ENCODE results near the gene KCNQ1. TPM values are rescaled to one million over a fixed set of nuclear protein-coding genes. Genes with fewer than 3 reads are reported as not detected.
A peak's percentile ranks its signal among the peaks of the same experiment; 100 is the strongest.

KCNQ1 gene
- total and polyA plus RNA-seq, 9 of the 15 experiments (the other 6 are each of a cell fraction or from before 2014, with no cell fraction given), result 0.44 TPM; not detected in 8

GRCh38 chr11:2653930-2654739, 209.3 kb downstream of the KCNQ1 start:
- Histone ChIP-seq H3K36me3 (ENCODE audit: control insufficient read depth, insufficient read depth, low read length) (no peaks in the 10 kb centered on the region), H2AFZ (ENCODE audit: low read depth, low read length) (no peak overlapping the region), H3K79me2 (ENCODE audit: control insufficient read depth, insufficient read depth, low read length) (no peaks in the 10 kb centered on the region), H3K9me3 (replicated peaks; ENCODE audit: control insufficient read depth, insufficient read depth, low read depth, low read length) (peaks cover 38% of the 10 kb centered on the region), H3K27ac (ENCODE audit: extremely low read depth, low read depth, low read length) (no peak overlapping the region), H3K4me3 (no peak overlapping the region), H3K9ac (ENCODE audit: insufficient read depth in 1 of 2, low read depth in 2 of 2, low read length in 2 of 2) (no peak overlapping the region), H3K9me1 (ENCODE audit: control insufficient read depth, insufficient read depth, low read length) (no peaks in the 10 kb centered on the region), H3K4me1 (replicated peaks in 1 of 2; ENCODE audit: control insufficient read depth in 2 of 2, insufficient read depth in 2 of 2, low read length in 2 of 2) (no peaks in the 10 kb centered on the region), H3K4me2 (ENCODE audit: insufficient read depth, low read length) (no peak overlapping the region), H3K27me3 (ENCODE audit: control insufficient read depth in 2 of 2, insufficient read depth in 2 of 2, low read length in 2 of 2) (no peaks in the 10 kb centered on the region), H4K20me1 (replicated peaks; ENCODE audit: control insufficient read depth, insufficient read depth, low read length) (no peaks in the 10 kb centered on the region)
- WGBS (ENCODE audit: insufficient coverage, low coverage, missing lambda C conversion rate), result 45% methylated on average over 15 of the region's 16 CpGs
- ATAC-seq (no peak), DNase-seq (ENCODE audit: extremely low read depth in 1 of 4, low spot score in 3 of 4) (peak in 2 of 4 experiments; percentile 4 to 5), FAIRE-seq (no peak)
- TF ChIP-seq TEAD2 (tag; IDR thresholded peaks at IDR 0.05), result no peak
- TF ChIP-seq POLR2G (IDR thresholded peaks at IDR 0.05; ENCODE audit: low read depth, low read length), result peak; percentile 35; the same call in 1 of the 2 replicates
- CTCF ChIA-PET (ENCODE audit: low intra/inter-chr PET ratio), result no interaction called here
- intact Hi-C loops (cut with micrococcal nuclease) (no loop called here), in situ Hi-C loops (cut with MboI) (no loop called here)
- POLR2A ChIA-PET, result interaction anchor here (0.7 kb wide), 2 partner anchors 91 to 396 kb away, joined by 3 to 5 read pairs; no protein-coding TSS in a partner anchor
- no TSS peak for BruUV-seq (replicated peaks)

- Histone ChIP-seq H3K36me3 (ENCODE audit: control insufficient read depth, insufficient read depth, low read length) (no peaks in the 10 kb centered on the region), H2AFZ (ENCODE audit: low read depth, low read length) (no peak overlapping the region), H3K4me1 (replicated peaks in 1 of 2; ENCODE audit: control insufficient read depth in 2 of 2, insufficient read depth in 2 of 2, low read length in 2 of 2) (no peaks in the 10 kb centered on the region), H3K79me2 (ENCODE audit: control insufficient read depth, insufficient read depth, low read length) (no peaks in the 10 kb centered on the region), H3K9me1 (ENCODE audit: control insufficient read depth, insufficient read depth, low read length) (no peaks in the 10 kb centered on the region), H4K20me1 (replicated peaks; ENCODE audit: control insufficient read depth, insufficient read depth, low read length) (no peaks in the 10 kb centered on the region), H3K27ac (ENCODE audit: extremely low read depth, low read depth, low read length) (no peak overlapping the region), H3K9me3 (replicated peaks; ENCODE audit: control insufficient read depth, insufficient read depth, low read depth, low read length) (peaks cover 33% of the 10 kb centered on the region), H3K9ac (ENCODE audit: insufficient read depth in 1 of 2, low read depth in 2 of 2, low read length in 2 of 2) (no peak overlapping the region), H3K4me3 (no peak overlapping the region), H3K27me3 (ENCODE audit: control insufficient read depth in 2 of 2, insufficient read depth in 2 of 2, low read length in 2 of 2) (no peaks in the 10 kb centered on the region), H3K4me2 (ENCODE audit: insufficient read depth, low read length) (no peak overlapping the region)
- ATAC-seq, result no peak
- ChIA-PET CTCF (ENCODE audit: low intra/inter-chr PET ratio) (no interaction called here), POLR2A (no interaction called here)
- FAIRE-seq, result no peak
- BruUV-seq (replicated peaks), result no TSS peak
- DNase-seq (ENCODE audit: extremely low read depth in 1 of 4, low spot score in 3 of 4), result peak in 2 of 4 experiments; percentile 3 to 7
- WGBS (ENCODE audit: insufficient coverage, low coverage, missing lambda C conversion rate), result 45% methylated on average over 6 of the region's 6 CpGs
- in situ Hi-C loops (cut with MboI), result no loop called here
- intact Hi-C loops (cut with micrococcal nuclease), result no loop called here
- TF ChIP-seq XRCC4 (IDR thresholded peaks at IDR 0.05; ENCODE audit: extremely low read depth, insufficient read depth, insufficient read length), result no peak
- no peak for TF ChIP-seq ZNF41 (CRISPR knock-in tag; conservative IDR thresholded peaks at IDR 0.05)
- TF ChIP-seq EHMT2 (IDR thresholded peaks at IDR 0.05), result no peak
- no peak for TF ChIP-seq HDGF (IDR thresholded peaks at IDR 0.05)
- no peak for TF ChIP-seq ZNF444 (CRISPR knock-in tag; IDR thresholded peaks at IDR 0.05)
- TF ChIP-seq CBX5 (IDR thresholded peaks at IDR 0.05; ENCODE audit: borderline replicate concordance, low read depth), result no peak
- TF ChIP-seq SLC30A9 (CRISPR knock-in tag; IDR thresholded peaks at IDR 0.05), result no peak
- TF ChIP-seq MLLT1 (IDR thresholded peaks at IDR 0.05), result no peak
- TF ChIP-seq GATA2 (CRISPR knock-in tag; IDR thresholded peaks at IDR 0.05), result no peak
- no peak for TF ChIP-seq HBP1 (CRISPR knock-in tag; IDR thresholded peaks at IDR 0.05)
- TF ChIP-seq TCF7 (IDR thresholded peaks at IDR 0.05; ENCODE audit: borderline replicate concordance), result no peak
Observed at GRCh38 chr11:2655016-2655719, 210.4 kb downstream of the KCNQ1 start.
